ENCODE data around the gene FAAH.

The FAAH gene

DNA sequence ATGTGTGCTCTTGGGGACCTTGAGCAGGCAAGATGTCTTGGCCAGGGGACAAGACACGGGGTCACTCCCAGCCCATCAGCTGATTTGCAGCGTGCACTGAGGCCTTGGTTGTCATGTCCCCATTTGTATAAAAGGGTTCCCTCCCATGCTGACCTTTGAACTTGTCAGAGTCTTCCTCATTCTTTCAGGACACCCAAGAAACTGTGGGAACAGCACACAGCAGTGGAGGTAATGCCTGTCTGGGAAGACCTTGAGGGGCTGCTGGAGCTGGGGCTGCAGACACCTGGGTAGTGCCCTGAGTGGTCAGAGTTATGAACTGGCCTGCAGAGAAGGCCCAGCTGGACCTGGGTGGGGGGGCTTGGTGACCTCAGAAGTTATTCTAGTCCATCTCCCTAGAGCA is 46.4 kb downstream of the FAAH start:
- DNase-seq (ENCODE audit: low read depth) = no peak
- TF ChIP-seq, protein P1, sequence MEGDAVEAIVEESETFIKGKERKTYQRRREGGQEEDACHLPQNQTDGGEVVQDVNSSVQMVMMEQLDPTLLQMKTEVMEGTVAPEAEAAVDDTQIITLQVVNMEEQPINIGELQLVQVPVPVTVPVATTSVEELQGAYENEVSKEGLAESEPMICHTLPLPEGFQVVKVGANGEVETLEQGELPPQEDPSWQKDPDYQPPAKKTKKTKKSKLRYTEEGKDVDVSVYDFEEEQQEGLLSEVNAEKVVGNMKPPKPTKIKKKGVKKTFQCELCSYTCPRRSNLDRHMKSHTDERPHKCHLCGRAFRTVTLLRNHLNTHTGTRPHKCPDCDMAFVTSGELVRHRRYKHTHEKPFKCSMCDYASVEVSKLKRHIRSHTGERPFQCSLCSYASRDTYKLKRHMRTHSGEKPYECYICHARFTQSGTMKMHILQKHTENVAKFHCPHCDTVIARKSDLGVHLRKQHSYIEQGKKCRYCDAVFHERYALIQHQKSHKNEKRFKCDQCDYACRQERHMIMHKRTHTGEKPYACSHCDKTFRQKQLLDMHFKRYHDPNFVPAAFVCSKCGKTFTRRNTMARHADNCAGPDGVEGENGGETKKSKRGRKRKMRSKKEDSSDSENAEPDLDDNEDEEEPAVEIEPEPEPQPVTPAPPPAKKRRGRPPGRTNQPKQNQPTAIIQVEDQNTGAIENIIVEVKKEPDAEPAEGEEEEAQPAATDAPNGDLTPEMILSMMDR (IDR thresholded peaks at IDR 0.05; ENCODE audit: low read depth, low read length, missing control alignments) = no peak
- H3K4me3 ChIP-seq (ENCODE audit: low read depth, low read length) = no peak overlapping the region

DNA sequence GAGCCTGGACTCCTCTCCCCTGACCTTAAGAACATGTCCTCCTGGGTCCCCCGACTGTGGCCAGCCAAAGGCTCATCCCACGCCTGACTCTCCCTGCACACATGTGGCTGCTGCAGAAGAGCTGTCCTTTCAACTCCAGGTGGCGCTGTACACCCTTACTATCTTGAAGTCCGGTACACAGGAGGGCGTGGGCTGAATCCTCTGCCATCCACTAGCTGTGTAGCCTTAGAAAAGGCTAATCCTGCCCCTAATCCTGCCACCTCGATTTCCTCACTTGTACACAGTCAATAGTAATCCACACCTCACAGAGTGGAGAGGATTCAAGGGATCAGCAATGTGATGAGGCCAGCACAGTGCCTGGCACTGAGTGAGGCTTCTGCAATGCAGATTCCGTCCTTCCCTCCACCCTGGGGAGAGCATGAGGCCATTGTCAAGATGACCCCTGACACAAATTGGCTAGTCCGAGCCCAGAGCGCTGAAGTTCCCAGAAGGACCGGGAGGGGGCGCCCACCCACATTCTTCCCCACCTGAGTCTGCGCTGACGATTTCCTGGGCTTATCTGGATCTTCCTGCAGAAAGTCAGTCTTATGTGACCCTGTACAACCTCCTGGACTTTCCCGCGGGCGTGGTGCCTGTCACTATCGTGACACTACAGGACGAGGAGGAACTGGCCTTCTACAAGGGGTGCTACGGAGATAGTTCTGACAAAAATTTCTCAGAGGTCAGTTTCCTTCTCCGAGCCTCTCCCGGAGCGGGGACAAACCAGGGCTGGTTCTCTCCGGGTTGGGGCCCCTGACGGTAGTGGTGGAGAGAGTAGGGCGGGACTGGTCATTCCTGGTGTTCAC is 48.4 kb downstream of the FAAH start:
- peak overlapping the region; percentile 41 for H3K4me3 ChIP-seq (ENCODE audit: low read depth, low read length)
- DNase-seq (ENCODE audit: low read depth) = peak; percentile 31
- TF ChIP-seq, protein P1 (IDR thresholded peaks at IDR 0.05; ENCODE audit: low read depth, low read length, missing control alignments) = peak; percentile 93

DNA sequence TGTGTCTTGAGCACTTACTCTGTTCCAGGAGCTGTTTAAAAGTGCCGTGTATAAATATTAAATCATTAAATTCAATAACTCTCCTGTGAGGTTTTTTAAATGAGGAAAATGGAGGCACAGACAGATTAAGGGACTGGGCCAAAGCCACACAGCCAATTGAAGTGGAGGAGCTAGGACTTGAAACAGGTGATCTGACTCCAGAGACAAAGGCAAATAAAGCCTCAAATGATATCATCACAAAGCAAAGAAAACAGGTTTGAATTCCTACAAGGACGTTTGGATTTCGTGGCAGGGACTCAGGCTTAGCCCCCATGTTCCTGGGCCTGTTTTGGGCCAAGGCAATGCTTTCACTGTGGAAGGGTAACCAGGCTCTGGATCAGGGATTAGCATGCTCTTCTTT is 50.3 kb downstream of the FAAH start:
- TF ChIP-seq, protein P1 (IDR thresholded peaks at IDR 0.05; ENCODE audit: low read depth, low read length, missing control alignments) = no peak
- H3K4me3 ChIP-seq (ENCODE audit: low read depth, low read length) = no peak overlapping the region
- no peak for DNase-seq (ENCODE audit: low read depth)

DNA sequence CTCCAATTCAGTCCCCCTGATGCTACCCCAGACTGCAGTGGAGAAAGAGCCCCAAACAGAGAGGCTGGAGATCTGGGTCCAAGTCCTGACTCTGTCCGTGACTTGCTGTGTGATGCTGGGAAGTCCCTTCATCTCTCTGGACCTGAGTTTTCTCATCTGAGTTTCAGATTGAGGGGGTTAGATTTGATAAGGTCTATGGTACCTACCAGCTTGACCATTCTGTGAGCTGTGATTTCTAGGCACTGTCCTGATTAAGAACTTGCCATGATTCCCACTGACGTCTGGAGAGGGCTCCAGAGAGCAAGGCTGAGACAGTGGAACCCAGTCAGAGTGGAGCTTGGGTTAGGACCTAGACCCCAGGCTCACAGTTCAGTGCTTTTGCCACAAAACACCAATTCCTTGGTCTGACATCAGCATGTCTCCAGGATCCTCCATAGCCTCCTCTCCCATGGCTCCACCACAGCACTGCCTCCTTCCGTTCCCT is 51.7 kb downstream of the FAAH start:
- DNase-seq (ENCODE audit: low read depth) = no peak
- H3K4me3 ChIP-seq (ENCODE audit: low read depth, low read length) = no peak overlapping the region
- TF ChIP-seq, protein P1 (IDR thresholded peaks at IDR 0.05; ENCODE audit: low read depth, low read length, missing control alignments) = no peak

DNA sequence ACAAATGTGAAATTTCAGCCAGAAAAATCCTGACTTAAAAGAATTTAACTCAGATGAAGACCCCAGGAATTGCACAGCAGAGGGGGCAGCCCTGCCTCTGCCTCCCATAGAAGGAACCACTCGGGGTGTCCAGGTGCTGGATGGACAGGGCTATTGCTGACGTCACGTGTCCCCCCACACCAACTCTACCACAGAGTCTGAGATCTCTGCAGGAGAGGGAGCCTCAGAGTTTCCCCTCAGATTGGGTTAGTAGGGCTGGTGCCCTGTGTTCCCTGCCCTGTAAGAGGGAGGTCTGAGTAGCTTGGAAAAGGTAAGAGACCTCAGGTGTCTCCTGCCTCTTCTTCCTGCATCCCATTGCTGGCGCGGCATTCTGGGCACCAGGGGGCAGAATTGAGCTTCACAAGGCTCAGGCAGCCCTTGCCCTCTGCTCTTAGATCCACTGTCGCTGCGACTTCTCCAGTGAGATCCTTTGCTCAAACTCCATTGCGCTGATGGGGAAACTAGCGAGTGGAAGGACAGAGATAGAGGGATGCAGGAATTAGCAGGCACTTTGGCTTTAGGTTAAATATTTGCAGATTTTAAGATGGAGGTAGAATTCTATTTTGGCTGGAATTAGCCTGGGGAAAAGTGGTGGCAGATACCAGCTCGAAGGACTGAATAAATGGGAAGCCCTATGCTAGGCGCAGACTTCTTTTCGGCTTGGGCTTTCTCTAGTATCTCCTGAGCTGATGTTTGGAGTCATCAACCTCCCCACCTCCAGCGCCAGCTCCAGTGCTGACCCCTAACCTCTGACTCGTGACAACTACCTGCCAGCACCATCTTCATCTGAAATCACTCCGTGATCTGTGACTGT is 52.8 kb downstream of the FAAH start:
- TF ChIP-seq, protein P1 (IDR thresholded peaks at IDR 0.05; ENCODE audit: low read depth, low read length, missing control alignments) = peak; percentile 93
- peak; percentile 21 for DNase-seq (ENCODE audit: low read depth)
- no peak overlapping the region for H3K4me3 ChIP-seq (ENCODE audit: low read depth, low read length)

DNA sequence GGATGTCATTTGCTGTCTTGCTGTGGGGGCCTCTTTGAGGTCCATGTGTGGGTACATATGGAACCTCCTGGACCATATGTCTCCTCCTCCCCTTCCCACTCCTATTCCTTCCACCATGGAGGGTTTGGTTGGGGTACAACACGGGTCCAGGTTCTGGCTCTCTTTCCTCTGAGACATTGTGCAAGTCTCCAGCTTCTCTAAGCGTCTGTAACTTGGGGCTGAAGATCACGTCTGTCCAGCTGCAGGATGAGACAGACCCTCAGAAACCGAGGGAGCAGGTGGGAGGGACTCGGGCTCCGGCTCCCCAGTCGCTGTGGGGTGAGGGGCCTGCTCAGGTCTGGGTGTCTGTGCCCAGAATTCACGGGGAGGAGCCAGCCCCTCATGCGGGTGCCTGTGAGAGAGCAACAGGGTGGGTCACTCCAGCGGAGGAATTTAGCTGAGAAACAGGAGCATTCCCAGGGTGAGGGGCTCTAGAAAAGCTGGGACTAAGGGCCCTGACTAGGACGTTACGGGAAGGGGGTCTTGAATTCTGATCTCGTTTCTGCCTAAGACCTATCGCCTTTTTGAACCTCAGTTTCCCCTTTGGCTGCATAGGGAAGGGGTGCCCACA is 53.5 kb downstream of the FAAH start:
- DNase-seq (ENCODE audit: low read depth) = no peak
- TF ChIP-seq, protein P1 (IDR thresholded peaks at IDR 0.05; ENCODE audit: low read depth, low read length, missing control alignments) = no peak
- H3K4me3 ChIP-seq (ENCODE audit: low read depth, low read length) = no peak overlapping the region

All from GM12864 (cell line).